AG09309 (cell line): ENCODE results near the gene LIN7A.

Experiments
- DNase-seq: peaks from one replicate; pipeline ENCODE4 v3.0.0-alpha.2; 2010; ENCODE audit warnings: low read depth
- H3K4me3 ChIP-seq: 2 replicates; pipeline ENCODE4 v1.5.1; 2011; ENCODE audit warnings: mild to moderate bottlenecking, low read depth, low read length, moderate library complexity; ENCODE audit not compliant: control insufficient read depth
- CTCF ChIP-seq: IDR thresholded peaks from 2 replicates; pipeline ENCODE4 v1.5.1; 2011; ENCODE audit warnings: mild to moderate bottlenecking, low read depth, low read length, inconsistent platforms; ENCODE audit not compliant: insufficient read depth, control insufficient read depth; ENCODE audit errors: missing control alignments

LIN7A gene

GRCh38 chr12:80813820-80814219 lies 123.9 kb downstream of the LIN7A start:
- DNase-seq: no peak

GRCh38 chr12:80811957-80812708 lies 125.6 kb downstream of the LIN7A start:
- no peak for DNase-seq
- H3K4me3 ChIP-seq: no peak overlapping the region
- no peak for TF ChIP-seq CTCF

More at GRCh38 chr12:80813820-80814219, 123.9 kb downstream of the LIN7A start:
- no peak for TF ChIP-seq CTCF
- no peak overlapping the region for H3K4me3 ChIP-seq

GRCh38 chr12:80810874-80811273 lies 126.9 kb downstream of the LIN7A start:
- H3K4me3 ChIP-seq: no peak overlapping the region
- DNase-seq: no peak
- no peak for TF ChIP-seq CTCF

GRCh38 chr12:80807640-80808288 lies 130.0 kb downstream of the LIN7A start:
- no peak for TF ChIP-seq CTCF
- no peak overlapping the region for H3K4me3 ChIP-seq

GRCh38 chr12:80805106-80805505 lies 132.6 kb downstream of the LIN7A start:
- no peak for TF ChIP-seq CTCF
- DNase-seq: no peak
- H3K4me3 ChIP-seq: no peak overlapping the region

More at GRCh38 chr12:80807640-80808288, 130.0 kb downstream of the LIN7A start:
- DNase-seq: no peak

GRCh38 chr12:80802652-80803400 lies 134.9 kb downstream of the LIN7A start:
- DNase-seq: no peak
- no peak for TF ChIP-seq CTCF
- H3K4me3 ChIP-seq: no peak overlapping the region
